Measurements from ENCODE around the gene GABRB1.

Gene GABRB1

GRCh38 chr4:47104986-47105385, 73.6 kb downstream of the GABRB1 start:
- TF ChIP-seq EZH2 (optimal IDR thresholded peaks at IDR 0.05; ENCODE audit: low read depth, low read length) = no peak
- no peak for TF ChIP-seq EZH2phosphoT487 (IDR thresholded peaks at IDR 0.05; ENCODE audit: low read length)
- no peak for TF ChIP-seq CTCF (IDR thresholded peaks at IDR 0.05; ENCODE audit: low read length)
- Histone ChIP-seq H2AFZ (ENCODE audit: low read length) (no peak overlapping the region), H3K4me2 (ENCODE audit: low read depth, low read length) (no peak overlapping the region)

GRCh38 chr4:47106561-47106960, 75.2 kb downstream of the GABRB1 start:
- Histone ChIP-seq H2AFZ (ENCODE audit: low read length) (no peak overlapping the region), H3F3A (ENCODE audit: insufficient read depth, low read length) (no peaks in the 10 kb centered on the region), H3K9me2 (replicated peaks; ENCODE audit: insufficient read depth, low read length) (no peaks in the 10 kb centered on the region), H3K4me2 (ENCODE audit: low read depth, low read length) (no peak overlapping the region), H3K36me3 (replicated peaks; ENCODE audit: insufficient read depth, low read length) (no peaks in the 10 kb centered on the region), H3K79me2 (ENCODE audit: low read length) (no peaks in the 10 kb centered on the region), H4K20me1 (ENCODE audit: insufficient read depth, low read length) (no peaks in the 10 kb centered on the region), H3K9me3 (replicated peaks; ENCODE audit: insufficient read depth, low read length) (no peaks in the 10 kb centered on the region), H3K4me1 (ENCODE audit: low read length) (no peaks in the 10 kb centered on the region), H3K27ac (ENCODE audit: low read length) (no peak overlapping the region), H3K27me3 (replicated peaks; ENCODE audit: insufficient read depth, low read length) (no peaks in the 10 kb centered on the region), H3K9ac (ENCODE audit: low read length) (no peak overlapping the region), H3K4me3 (ENCODE audit: low read length) (no peak overlapping the region)
- TF ChIP-seq EZH2 (optimal IDR thresholded peaks at IDR 0.05; ENCODE audit: low read depth, low read length) = no peak
- TF ChIP-seq CTCF (IDR thresholded peaks at IDR 0.05; ENCODE audit: low read length) = no peak
- TF ChIP-seq EZH2phosphoT487 (IDR thresholded peaks at IDR 0.05; ENCODE audit: low read length) = no peak
- no peak for DNase-seq

More at GRCh38 chr4:47104986-47105385, 73.6 kb downstream of the GABRB1 start:
- H3F3A ChIP-seq (ENCODE audit: insufficient read depth, low read length) = no peaks in the 10 kb centered on the region
- no peaks in the 10 kb centered on the region for H3K36me3 ChIP-seq (replicated peaks; ENCODE audit: insufficient read depth, low read length)
- no peaks in the 10 kb centered on the region for H3K9me2 ChIP-seq (replicated peaks; ENCODE audit: insufficient read depth, low read length)
- no peak overlapping the region for H3K4me3 ChIP-seq (ENCODE audit: low read length)
- DNase-seq = no peak
- H3K27ac ChIP-seq (ENCODE audit: low read length) = no peak overlapping the region
- H3K9ac ChIP-seq (ENCODE audit: low read length) = no peak overlapping the region
- no peaks in the 10 kb centered on the region for H3K4me1 ChIP-seq (ENCODE audit: low read length)
- no peaks in the 10 kb centered on the region for H3K79me2 ChIP-seq (ENCODE audit: low read length)
- no peaks in the 10 kb centered on the region for H4K20me1 ChIP-seq (ENCODE audit: insufficient read depth, low read length)
- H3K27me3 ChIP-seq (replicated peaks; ENCODE audit: insufficient read depth, low read length) = no peaks in the 10 kb centered on the region
- no peaks in the 10 kb centered on the region for H3K9me3 ChIP-seq (replicated peaks; ENCODE audit: insufficient read depth, low read length)

GRCh38 chr4:47109379-47109778, 78.0 kb downstream of the GABRB1 start:
- no peak for DNase-seq
- H3K9me2 ChIP-seq (replicated peaks; ENCODE audit: insufficient read depth, low read length) = no peaks in the 10 kb centered on the region
- no peaks in the 10 kb centered on the region for H3K79me2 ChIP-seq (ENCODE audit: low read length)
- no peak overlapping the region for H3K27ac ChIP-seq (ENCODE audit: low read length)
- no peaks in the 10 kb centered on the region for H4K20me1 ChIP-seq (ENCODE audit: insufficient read depth, low read length)
- H3K9ac ChIP-seq (ENCODE audit: low read length) = no peak overlapping the region
- no peak overlapping the region for H3K4me3 ChIP-seq (ENCODE audit: low read length)
- H3K36me3 ChIP-seq (replicated peaks; ENCODE audit: insufficient read depth, low read length) = no peaks in the 10 kb centered on the region
- no peaks in the 10 kb centered on the region for H3F3A ChIP-seq (ENCODE audit: insufficient read depth, low read length)
- H3K27me3 ChIP-seq (replicated peaks; ENCODE audit: insufficient read depth, low read length) = no peaks in the 10 kb centered on the region
- H3K4me1 ChIP-seq (ENCODE audit: low read length) = no peaks in the 10 kb centered on the region
- no peak overlapping the region for H3K4me2 ChIP-seq (ENCODE audit: low read depth, low read length)
- no peak overlapping the region for H2AFZ ChIP-seq (ENCODE audit: low read length)
- TF ChIP-seq CTCF (IDR thresholded peaks at IDR 0.05; ENCODE audit: low read length) = no peak
- no peak for TF ChIP-seq EZH2phosphoT487 (IDR thresholded peaks at IDR 0.05; ENCODE audit: low read length)
- no peak for TF ChIP-seq EZH2 (optimal IDR thresholded peaks at IDR 0.05; ENCODE audit: low read depth, low read length)
- no peaks in the 10 kb centered on the region for H3K9me3 ChIP-seq (replicated peaks; ENCODE audit: insufficient read depth, low read length)
